ENCODE measurements around the gene MME. TPM values are rescaled to one million over a fixed set of nuclear protein-coding genes. Genes with fewer than 3 reads are reported as not detected.

The MME gene
- total and polyA plus RNA-seq, 8 donors, result 0.19 to 3.2 (median 0.71) TPM

- intact Hi-C loops (cut with DNase I), result no loop called here
- Histone ChIP-seq H3K4me3 (no peak overlapping the region), H3K4me1 (no peaks in the 10 kb centered on the region), H3K36me3 (no peaks in the 10 kb centered on the region), H3K9me3 (no peaks in the 10 kb centered on the region), H3K27ac (no peak overlapping the region), H3K27me3 (no peaks in the 10 kb centered on the region)
- no peak for DNase-seq
- no peak for ATAC-seq
- 58 to 60% methylated on average over 2 of the region's 2 CpGs for whole genome bisulfite sequencing, 2 donors
- no peak for TF ChIP-seq CTCF (IDR thresholded peaks at IDR 0.05)
- FAIRE-seq, result no peak
These were observed 9.8 kb upstream of the MME start for GRCh38 chr3:155070316-155070715.

GRCh38 chr3:155070932-155071387, 9.2 kb upstream of the MME start:
- Histone ChIP-seq H3K36me3 (no peaks in the 10 kb centered on the region), H3K9me3 (no peaks in the 10 kb centered on the region), H3K27ac (no peak overlapping the region), H3K4me1 (no peaks in the 10 kb centered on the region), H3K27me3 (no peaks in the 10 kb centered on the region), H3K4me3 (no peak overlapping the region)
- DNase-seq, result no peak
- no peak for ATAC-seq
- no peak for TF ChIP-seq CTCF (IDR thresholded peaks at IDR 0.05)
- intact Hi-C loops (cut with DNase I), result no loop called here
- FAIRE-seq, result no peak
- WGBS, 2 donors, result 80 to 86% methylated on average over 8 of the region's 8 CpGs

- FAIRE-seq (no peak), DNase-seq (no peak), ATAC-seq (no peak)
- Histone ChIP-seq H3K9me3 (no peaks in the 10 kb centered on the region), H3K27me3 (no peaks in the 10 kb centered on the region), H3K4me3 (no peak overlapping the region), H3K27ac (no peak overlapping the region), H3K4me1 (peaks cover 0 to 9% (median 0%) of the 10 kb centered on the region in 3 donors), H3K36me3 (no peaks in the 10 kb centered on the region)
- intact Hi-C loops (cut with DNase I), result no loop called here
- no peak for TF ChIP-seq CTCF (IDR thresholded peaks at IDR 0.05)
These were observed 4.9 kb upstream of the MME start for GRCh38 chr3:155075200-155075599.

GRCh38 chr3:155076888-155077287, 3.2 kb upstream of the MME start:
- no peak for ATAC-seq

More at GRCh38 chr3:155076888-155077287, 3.2 kb upstream of the MME start:
- Histone ChIP-seq H3K36me3 (no peaks in the 10 kb centered on the region), H3K27ac (no peak overlapping the region), H3K4me1 (peaks cover 0 to 9% (median 0%) of the 10 kb centered on the region in 3 donors), H3K27me3 (no peaks in the 10 kb centered on the region), H3K4me3 (no peak overlapping the region), H3K9me3 (no peaks in the 10 kb centered on the region)
- DNase-seq (no peak), FAIRE-seq (no peak)
- TF ChIP-seq CTCF (IDR thresholded peaks at IDR 0.05), result no peak
- intact Hi-C loops (cut with DNase I), result no loop called here
- WGBS, 2 donors, result 69 to 83% methylated on average over 4 of the region's 4 CpGs

Data from pancreas (tissue), 10 donors.